Gastroesophageal sphincter (tissue), 3 donors: Measurements from ENCODE around the gene DNLZ.

Experiments
- CTCF ChIP-seq, 4 experiments: fragments of 200-600 bp in 2 of 4; fragments of 450-650 bp in 2 of 4; sonication (generic) in 1 of 4; IDR thresholded peaks; one replicate each; pipeline ENCODE4 v1.5.1; 2017 to 2019; ENCODE audit warnings: antibody characterized with exemption in 4 of 4, mild to moderate bottlenecking in 2 of 4, moderate library complexity in 2 of 4
- POLR2A ChIP-seq, 2 donors: fragments of 450-650 bp; IDR thresholded peaks; one replicate each; pipeline ENCODE4 v1.6.1; 2017; ENCODE audit warnings: antibody characterized with exemption in 2 of 2, mild to moderate bottlenecking in 2 of 2, moderate library complexity in 1 of 2

- TF ChIP-seq CTCF (IDR thresholded peaks at IDR 0.05) (no peak), POLR2A (IDR thresholded peaks at IDR 0.05) (no peak)
Observed at GRCh38 chr9:136338511-136338910, 25.0 kb downstream of the DNLZ start.
